Right cardiac atrium (tissue), 5 donors: ENCODE results near the gene POLR1H. TPM values are rescaled to one million over a fixed set of nuclear protein-coding genes. Genes with fewer than 3 reads are reported as not detected.

Experiments
- ATAC-seq, 2 donors: fragments of 200-7000 bp; cut with Tn5 transposase; one replicate each; pipeline versions ENCODE4 v1.8.0 to v1.9.1; 2020; ENCODE audit warnings: moderate library complexity in 2 of 2, mild to moderate bottlenecking in 1 of 2
- DNase-seq, 3 donors: peaks; one replicate each; pipeline ENCODE4 v3.0.0-alpha.2; 2020
- H3K27ac ChIP-seq: one replicate; pipeline ENCODE4 v1.5.1; 2013; ENCODE audit warnings: mild to moderate bottlenecking, low read length, control low read depth, moderate library complexity
- H3K27me3 ChIP-seq: one replicate; pipeline ENCODE4 v1.6.1; 2013; ENCODE audit not compliant: control insufficient read depth, insufficient read depth
- H3K4me1 ChIP-seq: one replicate; pipeline ENCODE4 v1.6.1; 2013; ENCODE audit warnings: low read length; ENCODE audit not compliant: control insufficient read depth, insufficient read depth
- H3K4me3 ChIP-seq: one replicate; pipeline ENCODE4 v1.5.1; 2013; ENCODE audit warnings: low read length, control low read depth
- H3K9me3 ChIP-seq: one replicate; pipeline ENCODE4 v1.6.1; 2013; ENCODE audit warnings: low read length; ENCODE audit not compliant: control insufficient read depth
- WGBS: extraction: QIAGEN DNeasy Blood & Tissue Kit; methylation state at CpG from one replicate; pipeline ENCODE4 v1.1.7; 2013; 5-methylcytosine and 5-hydroxymethylcytosine counted together
- intact Hi-C, 4 donors: fragments of 100-400 bp; cut with DNase I; formaldehyde crosslinking; loops; one replicate each; pipeline versions ENCODE4 v1.11.0 to v1.14.0; 2022 to 2023
- polyA plus RNA-seq: library from polyadenylated mRNA; stranded (reverse); fragments of 200-250 nt; gene quantifications from one replicate; pipeline ENCODE4 v1.2.3, GENCODE V29; 2013
- total RNA-seq, 4 donors: library from RNA; stranded (reverse); fragmentation: NEBNext Ultra II Directional; extraction: Animal tissue kit (Norgen Biotek cat#: 25700); gene quantifications; one replicate each; pipeline ENCODE4 v1.2.1, GENCODE V29; 2021
- donor health status: healthy with polysubstance abuse.
- donor health status: DM: no; HTN: yes; CAD: no.
- donor health status: DM: no; HTN: no; CAD: no.
- donor health status: DM: no; HTN: yes; CAD: no; lungs with severe emphysema.
- donor health status: DM: yes; HTN: yes; CAD: no.

Gene POLR1H
- total and polyA plus RNA-seq, 5 donors, result 15.0 to 20.3 (median 17.4) TPM

DNA sequence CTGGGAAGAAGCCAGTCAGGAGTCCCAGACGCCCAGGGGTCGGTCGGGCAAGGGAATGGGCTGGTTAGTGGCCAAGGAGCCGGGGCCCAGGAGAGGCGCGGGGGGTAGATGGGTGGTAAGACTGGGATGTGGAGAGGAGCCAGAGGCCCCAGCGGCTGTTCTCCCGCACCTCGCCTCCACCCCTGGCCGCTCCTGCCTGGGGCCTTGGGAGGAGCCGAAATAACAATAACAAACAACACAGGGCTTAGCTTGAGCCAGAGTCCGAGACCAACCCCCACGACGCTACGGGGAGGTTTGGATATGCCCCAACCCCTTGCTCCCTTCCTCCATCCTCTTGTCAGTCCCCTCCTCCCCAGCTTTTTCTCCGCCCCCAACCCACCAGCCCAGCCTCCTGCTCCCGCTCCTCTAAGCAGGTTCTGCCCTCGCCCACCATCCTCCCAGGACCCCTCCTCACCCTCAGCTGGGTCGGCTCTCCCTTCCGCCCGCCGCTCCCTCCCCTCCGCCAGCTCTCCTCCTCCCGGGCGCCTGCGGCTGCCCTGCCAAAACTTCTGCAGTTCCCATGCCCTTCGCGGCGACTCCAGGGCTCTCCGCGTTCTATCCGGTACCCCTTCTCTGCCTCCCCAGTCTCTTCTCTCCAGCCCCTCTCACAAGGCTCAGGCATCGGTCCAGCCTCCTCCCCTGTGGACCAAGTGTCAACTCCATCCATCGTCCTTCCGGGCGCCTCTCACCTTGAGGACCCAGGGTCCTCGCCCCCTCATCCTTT, 13.4 kb downstream of the POLR1H start:
- Histone ChIP-seq H3K9me3 (no peaks in the 10 kb centered on the region), H3K4me3 (peak overlapping the region; percentile 1), H3K27ac (no peak overlapping the region), H3K27me3 (no peaks in the 10 kb centered on the region), H3K4me1 (no peaks in the 10 kb centered on the region)
- 5% methylated on average over 37 of the region's 37 CpGs for WGBS
- intact Hi-C loops, result no loop called here
- peak in 1 of 2 donors; percentile 14 for ATAC-seq
- peak in 2 of 3 donors; percentile 41 to 50 for DNase-seq

DNA sequence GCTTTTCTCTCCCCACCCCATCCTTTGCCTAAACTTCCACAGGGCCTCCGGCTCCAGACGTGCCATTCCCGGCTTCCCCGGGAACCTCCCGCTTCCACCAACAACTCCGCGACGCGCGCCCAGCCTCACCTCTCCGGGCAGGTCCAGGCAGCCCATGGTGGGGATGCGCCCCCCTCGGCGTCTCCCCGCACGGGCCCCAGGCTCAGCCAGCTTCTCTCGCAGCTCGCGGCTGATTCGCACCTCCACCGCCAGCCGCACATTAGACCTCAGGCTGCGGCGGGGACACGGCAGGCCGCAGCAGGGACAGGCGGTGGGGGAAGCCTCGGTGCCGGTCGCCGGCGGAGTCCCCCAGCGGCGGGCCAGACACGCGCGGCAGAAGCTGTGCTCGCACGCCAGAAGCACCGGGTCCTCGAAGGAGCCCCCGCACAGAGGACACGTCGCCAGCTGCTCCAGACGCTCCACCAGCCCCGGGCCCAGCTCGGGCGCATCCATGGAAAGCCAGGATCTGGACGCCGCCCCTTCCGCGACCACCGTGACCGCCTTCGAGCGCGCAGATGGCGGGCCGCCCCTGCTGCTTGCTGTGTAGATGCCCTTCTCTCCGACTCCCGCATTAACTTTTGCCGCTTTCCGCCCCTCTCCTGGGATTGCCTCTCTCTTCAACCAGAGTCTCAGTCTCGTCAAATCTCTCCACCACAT, 14.2 kb downstream of the POLR1H start, which contains the start of gene RNF39:
TSS of gene RNF39 (minus strand) at position 676 of the 696 bp plus-strand sequence. CDS start at position 492, 184 bp downstream.
- intact Hi-C loops, result no loop called here
- DNase-seq (peak in 1 of 3 donors; percentile 49), ATAC-seq (no peak)
- WGBS, result 2% methylated on average over 64 of the region's 64 CpGs
- H3K27me3 ChIP-seq, result no peaks in the 10 kb centered on the region
- H3K9me3 ChIP-seq, result no peaks in the 10 kb centered on the region
- H3K4me1 ChIP-seq, result no peaks in the 10 kb centered on the region
- peak within 1 kb of the TSS; percentile 1 for H3K4me3 ChIP-seq
- no peak within 1 kb of the TSS for H3K27ac ChIP-seq

DNA sequence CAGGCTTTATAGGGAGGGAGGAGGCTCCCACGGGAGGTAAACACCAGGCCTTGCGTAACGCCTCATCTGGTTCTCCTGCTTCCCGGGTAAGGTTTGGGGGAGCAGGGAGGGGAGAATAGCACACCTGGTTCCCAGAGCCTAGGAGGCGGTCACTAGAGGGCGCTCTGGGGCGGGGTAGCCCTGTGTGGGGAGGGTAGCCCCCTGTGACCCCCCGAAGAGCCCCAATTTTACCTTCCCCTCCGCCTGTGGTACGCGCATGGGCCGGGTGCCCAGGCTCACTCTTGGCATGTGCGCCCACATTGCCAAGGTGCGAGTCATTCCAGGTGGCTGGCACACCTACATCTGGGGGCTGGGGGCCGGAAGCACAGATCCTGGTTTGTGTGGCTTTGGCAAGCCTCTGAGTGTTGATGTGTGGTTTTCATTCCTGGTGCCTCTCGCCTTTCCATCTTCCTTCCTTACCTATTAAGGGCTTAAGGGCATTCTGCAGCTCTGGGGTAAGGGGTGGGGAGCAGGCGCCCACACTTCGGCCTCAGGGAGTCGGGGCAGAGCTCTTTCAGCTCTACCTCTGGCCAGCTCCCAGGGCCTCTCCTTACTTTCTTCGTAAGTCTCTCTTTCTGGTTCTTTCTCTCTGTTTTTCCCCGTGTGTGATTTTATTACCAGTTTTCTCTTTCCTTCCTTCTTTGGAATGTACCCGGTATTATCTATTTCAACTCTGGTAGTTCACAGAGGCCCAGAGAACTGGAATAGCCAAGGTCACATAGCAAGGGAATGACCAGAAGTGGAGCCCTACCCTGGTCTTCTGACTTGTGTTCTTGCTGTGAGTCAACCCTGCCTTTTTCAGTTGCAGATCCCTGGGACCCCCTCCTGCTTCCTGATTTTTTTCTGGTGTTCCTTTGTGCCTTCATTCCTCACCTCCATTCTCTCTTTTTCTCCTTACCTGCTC, 15.0 kb downstream of the POLR1H start:
- Histone ChIP-seq H3K4me1 (no peaks in the 10 kb centered on the region), H3K9me3 (no peaks in the 10 kb centered on the region), H3K27me3 (no peaks in the 10 kb centered on the region), H3K4me3 (no peak overlapping the region), H3K27ac (no peak overlapping the region)
- ATAC-seq (peak in 1 of 2 donors; percentile 7), DNase-seq (peak in 2 of 3 donors; percentile 47 to 58)
- WGBS, result 28% methylated on average over 22 of the region's 22 CpGs
- intact Hi-C loops, result no loop called here

DNA sequence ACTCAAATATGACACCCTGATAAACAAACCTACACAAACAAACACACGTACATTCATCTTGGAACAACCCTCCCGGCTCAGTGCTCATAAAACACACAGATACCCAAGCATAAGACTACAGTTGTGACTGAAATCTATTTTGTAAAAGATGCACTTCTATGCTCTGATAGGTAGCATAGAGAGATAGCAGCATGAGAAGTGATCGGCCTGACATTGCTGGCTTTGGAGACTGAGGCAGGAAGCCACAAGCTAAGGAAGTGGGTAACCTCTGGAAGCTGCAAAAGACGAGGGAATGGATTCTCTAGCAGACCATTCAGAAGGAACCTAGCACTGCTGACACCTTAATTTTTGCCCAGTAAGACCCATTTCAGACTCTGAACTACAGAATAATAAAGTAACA, 16.2 kb downstream of the POLR1H start:
- Histone ChIP-seq H3K4me1 (no peaks in the 10 kb centered on the region), H3K4me3 (no peak overlapping the region), H3K27ac (no peak overlapping the region), H3K9me3 (no peaks in the 10 kb centered on the region), H3K27me3 (no peaks in the 10 kb centered on the region)
- 59% methylated on average over 4 of the region's 4 CpGs for WGBS
- intact Hi-C loops, result no loop called here
- DNase-seq, result no peak
- ATAC-seq, result no peak

DNA sequence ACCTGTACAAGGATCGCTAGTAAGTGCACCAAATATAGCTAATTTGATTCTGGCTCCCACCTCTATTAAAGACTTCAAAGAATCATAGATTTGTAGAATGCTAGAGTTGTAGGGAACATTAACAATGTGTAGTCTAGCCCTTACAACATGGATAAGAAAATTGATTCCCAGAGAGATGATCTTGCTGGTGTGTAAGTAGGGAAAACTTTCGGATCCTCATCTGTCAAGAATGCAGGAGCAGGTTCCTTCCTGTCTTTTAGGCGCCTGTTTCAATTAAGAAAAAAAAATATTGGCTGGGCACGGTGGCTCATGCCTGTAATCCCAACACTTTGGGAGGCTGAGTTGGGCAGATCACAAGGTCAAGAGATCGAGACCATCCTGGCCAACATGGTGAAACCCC, 26.8 kb downstream of the POLR1H start:
- H3K9me3 ChIP-seq, result no peaks in the 10 kb centered on the region
- 72% methylated on average over 5 of the region's 5 CpGs for WGBS
- no peak for DNase-seq
- no peak overlapping the region for H3K4me3 ChIP-seq
- H3K27me3 ChIP-seq, result no peaks in the 10 kb centered on the region
- no peak for ATAC-seq
- no peaks in the 10 kb centered on the region for H3K4me1 ChIP-seq
- intact Hi-C loops, result no loop called here
- no peak overlapping the region for H3K27ac ChIP-seq

DNA sequence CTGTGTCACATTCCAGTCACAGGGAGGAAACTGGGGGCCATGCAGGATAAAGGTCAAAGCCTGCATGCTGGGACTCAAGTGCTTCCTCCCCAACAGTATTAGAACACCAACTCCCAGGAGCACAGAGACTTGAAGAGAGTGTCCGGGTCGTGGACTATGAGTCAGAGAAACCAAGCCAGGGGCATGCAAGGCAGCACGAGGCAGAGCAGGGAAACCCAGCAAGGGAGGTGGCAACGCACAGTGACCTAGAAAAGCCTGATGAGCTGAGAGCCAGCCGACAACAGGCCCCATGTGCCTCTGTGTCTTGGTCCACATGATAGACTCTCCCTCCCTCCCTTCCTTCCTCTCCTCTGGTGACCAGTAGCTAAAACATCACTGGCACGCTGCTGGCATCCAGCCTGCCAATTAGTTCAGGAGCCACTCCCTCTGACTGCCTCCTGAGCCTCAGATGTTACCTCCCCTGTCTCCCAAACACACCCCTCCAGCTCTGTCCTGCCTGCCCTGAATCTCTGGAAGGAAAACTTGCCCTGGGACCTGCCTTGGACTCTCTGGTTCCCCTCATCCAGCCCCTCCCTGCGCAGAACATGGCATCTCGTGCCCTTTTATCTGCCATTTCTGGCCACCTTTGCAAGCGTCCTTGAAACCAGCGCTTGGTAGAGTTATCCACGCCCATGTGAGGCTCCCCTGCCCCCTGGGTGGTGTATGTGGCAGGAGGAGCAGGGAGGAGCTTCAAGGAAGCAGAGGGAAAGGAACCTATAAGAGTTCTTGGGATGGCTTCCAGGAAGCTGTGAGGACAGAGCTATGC, 30.7 kb downstream of the POLR1H start:
- 43% methylated on average over 11 of the region's 11 CpGs for WGBS
- H3K27ac ChIP-seq, result no peak overlapping the region
- ATAC-seq (peak; percentile 48 to 59), DNase-seq (peak in 1 of 3 donors; percentile 51)
- no peaks in the 10 kb centered on the region for H3K9me3 ChIP-seq
- H3K4me3 ChIP-seq, result no peak overlapping the region
- no peaks in the 10 kb centered on the region for H3K27me3 ChIP-seq
- intact Hi-C loops, result no loop called here
- H3K4me1 ChIP-seq, result no peaks in the 10 kb centered on the region

DNA sequence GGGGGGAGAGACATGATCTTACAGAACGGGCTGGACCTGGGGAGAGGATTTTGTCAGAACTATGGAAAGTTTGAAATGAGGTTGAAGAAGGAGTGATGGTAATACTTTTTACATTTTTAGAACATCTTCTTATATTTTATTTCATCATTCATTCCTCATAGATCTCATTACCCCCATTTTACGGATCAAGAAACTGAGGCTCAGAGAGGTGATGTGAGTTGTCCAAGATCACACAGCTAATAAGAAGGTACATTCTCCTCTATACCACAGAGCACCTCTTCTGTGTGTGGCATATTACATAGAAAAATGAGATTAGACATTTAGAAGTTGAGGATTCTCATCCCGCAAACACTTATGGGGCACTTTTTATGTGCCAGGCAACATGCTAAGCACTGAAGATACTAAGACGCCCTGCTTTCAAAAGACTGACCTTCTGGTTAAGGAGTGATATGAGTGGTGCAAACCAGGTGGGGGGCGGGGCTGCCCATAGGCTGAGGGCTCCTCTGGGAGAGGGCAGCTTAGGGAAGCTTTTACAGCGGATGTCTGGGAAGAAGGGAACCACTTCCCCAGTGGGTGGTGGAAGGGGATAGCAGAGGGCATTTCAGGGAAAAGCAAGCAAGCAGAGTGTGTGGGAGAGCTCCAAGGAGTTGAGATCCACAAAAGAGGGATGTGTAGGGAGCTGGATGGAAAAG, 31.9 kb downstream of the POLR1H start:
- DNase-seq (no peak), ATAC-seq (no peak)
- no peak overlapping the region for H3K4me3 ChIP-seq
- H3K9me3 ChIP-seq, result no peaks in the 10 kb centered on the region
- intact Hi-C loops, result no loop called here
- H3K4me1 ChIP-seq, result no peaks in the 10 kb centered on the region
- no peaks in the 10 kb centered on the region for H3K27me3 ChIP-seq
- H3K27ac ChIP-seq, result no peak overlapping the region
- 69% methylated on average over 6 of the region's 6 CpGs for WGBS

DNA sequence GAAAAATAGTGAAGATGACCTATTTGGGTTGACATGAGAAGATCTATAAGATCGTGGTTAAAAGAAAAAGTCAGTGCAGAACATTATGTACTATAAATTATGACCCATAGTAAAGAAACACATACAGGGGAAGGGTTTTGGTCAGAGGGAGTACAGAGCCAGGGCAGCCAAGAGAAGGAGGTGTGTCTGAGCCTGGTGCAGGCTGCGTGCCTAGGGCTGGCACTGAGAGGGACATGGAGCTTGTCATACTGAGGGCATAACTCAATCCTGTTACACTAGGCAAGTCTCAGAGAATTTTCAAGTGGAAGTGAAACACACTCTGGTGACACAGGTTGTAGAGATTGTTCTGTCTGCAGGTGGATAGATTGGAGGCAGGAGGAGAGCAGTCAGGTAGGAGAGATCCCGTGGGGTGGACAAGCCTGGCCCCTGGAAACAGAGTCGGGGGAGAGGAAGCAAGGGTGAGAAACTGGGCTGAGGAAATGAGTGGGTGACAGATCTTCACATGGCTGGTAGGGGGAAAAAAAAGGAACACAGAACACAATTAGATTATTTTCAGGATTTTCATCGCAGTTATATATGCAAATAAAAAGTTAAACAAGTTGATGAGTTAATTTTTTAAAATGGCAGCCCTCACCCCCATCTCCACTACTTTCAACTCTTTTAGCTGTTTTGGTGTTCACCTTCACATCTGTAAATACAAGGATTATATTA, 33.0 kb downstream of the POLR1H start:
- intact Hi-C loops, result no loop called here
- Histone ChIP-seq H3K27ac (no peak overlapping the region), H3K4me1 (no peaks in the 10 kb centered on the region), H3K9me3 (no peaks in the 10 kb centered on the region), H3K4me3 (no peak overlapping the region), H3K27me3 (no peaks in the 10 kb centered on the region)
- no peak for ATAC-seq
- 74% methylated on average over 5 of the region's 5 CpGs for WGBS
- no peak for DNase-seq

DNA sequence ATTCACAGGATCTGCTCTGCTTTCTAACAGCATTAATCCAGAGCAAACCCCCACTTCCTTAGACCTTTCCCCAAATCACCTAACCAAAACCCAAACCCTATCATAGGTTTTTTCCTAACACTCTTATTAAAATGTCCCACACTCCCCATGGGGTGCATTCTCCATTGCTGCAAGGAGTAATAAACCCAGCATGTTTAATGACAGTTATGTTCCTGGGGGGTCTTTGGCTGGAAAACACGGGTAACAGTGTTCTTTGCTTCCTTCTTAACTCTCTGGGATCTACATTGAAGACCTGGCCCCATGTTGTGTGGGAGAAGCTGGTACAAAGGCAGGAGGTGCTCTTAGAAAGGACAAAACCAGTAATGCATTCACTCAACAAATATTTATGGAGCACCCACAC, 35.8 kb downstream of the POLR1H start:
- Histone ChIP-seq H3K27me3 (no peaks in the 10 kb centered on the region), H3K4me1 (peaks cover 2% of the 10 kb centered on the region), H3K27ac (no peak overlapping the region), H3K4me3 (no peak overlapping the region), H3K9me3 (no peaks in the 10 kb centered on the region)
- 48% methylated on average over 1 of the region's 1 CpG for WGBS
- ATAC-seq, result no peak
- intact Hi-C loops, result no loop called here
- DNase-seq, result no peak
